Loucy (cell line): Measurements from ENCODE around the gene ZBTB38.

Experiments
- EZH2phosphoT487 ChIP-seq: fragments of 200-600 bp; IDR thresholded peaks from 2 replicates; pipeline ENCODE4 v1.6.1; 2018; ENCODE audit warnings: antibody characterized with exemption, mild to moderate bottlenecking, moderate library complexity, borderline replicate concordance
- TF ChIP-seq, protein P1 (sequence below): fragments of 200-600 bp; sonication (generic); conservative IDR thresholded peaks from 2 replicates; pipeline ENCODE4 v1.5.1; 2014; ENCODE audit warnings: mild to moderate bottlenecking, antibody characterized with exemption, low read length

- TF ChIP-seq, protein P1, sequence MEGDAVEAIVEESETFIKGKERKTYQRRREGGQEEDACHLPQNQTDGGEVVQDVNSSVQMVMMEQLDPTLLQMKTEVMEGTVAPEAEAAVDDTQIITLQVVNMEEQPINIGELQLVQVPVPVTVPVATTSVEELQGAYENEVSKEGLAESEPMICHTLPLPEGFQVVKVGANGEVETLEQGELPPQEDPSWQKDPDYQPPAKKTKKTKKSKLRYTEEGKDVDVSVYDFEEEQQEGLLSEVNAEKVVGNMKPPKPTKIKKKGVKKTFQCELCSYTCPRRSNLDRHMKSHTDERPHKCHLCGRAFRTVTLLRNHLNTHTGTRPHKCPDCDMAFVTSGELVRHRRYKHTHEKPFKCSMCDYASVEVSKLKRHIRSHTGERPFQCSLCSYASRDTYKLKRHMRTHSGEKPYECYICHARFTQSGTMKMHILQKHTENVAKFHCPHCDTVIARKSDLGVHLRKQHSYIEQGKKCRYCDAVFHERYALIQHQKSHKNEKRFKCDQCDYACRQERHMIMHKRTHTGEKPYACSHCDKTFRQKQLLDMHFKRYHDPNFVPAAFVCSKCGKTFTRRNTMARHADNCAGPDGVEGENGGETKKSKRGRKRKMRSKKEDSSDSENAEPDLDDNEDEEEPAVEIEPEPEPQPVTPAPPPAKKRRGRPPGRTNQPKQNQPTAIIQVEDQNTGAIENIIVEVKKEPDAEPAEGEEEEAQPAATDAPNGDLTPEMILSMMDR: no peak
- TF ChIP-seq EZH2phosphoT487: no peak
Observed at GRCh38 chr3:141387516-141387915, 19.2 kb downstream of the ZBTB38 start.
